HG03571 (cell line): Measurements from ENCODE around the gene EXOC6.

Experiments used
- ATAC-seq: cut with Tn5 transposase; IDR thresholded peaks from one replicate; pipeline ENCODE4 v1.9.1; 2021; ENCODE audit not compliant: unreplicated experiment

EXOC6 gene

DNA sequence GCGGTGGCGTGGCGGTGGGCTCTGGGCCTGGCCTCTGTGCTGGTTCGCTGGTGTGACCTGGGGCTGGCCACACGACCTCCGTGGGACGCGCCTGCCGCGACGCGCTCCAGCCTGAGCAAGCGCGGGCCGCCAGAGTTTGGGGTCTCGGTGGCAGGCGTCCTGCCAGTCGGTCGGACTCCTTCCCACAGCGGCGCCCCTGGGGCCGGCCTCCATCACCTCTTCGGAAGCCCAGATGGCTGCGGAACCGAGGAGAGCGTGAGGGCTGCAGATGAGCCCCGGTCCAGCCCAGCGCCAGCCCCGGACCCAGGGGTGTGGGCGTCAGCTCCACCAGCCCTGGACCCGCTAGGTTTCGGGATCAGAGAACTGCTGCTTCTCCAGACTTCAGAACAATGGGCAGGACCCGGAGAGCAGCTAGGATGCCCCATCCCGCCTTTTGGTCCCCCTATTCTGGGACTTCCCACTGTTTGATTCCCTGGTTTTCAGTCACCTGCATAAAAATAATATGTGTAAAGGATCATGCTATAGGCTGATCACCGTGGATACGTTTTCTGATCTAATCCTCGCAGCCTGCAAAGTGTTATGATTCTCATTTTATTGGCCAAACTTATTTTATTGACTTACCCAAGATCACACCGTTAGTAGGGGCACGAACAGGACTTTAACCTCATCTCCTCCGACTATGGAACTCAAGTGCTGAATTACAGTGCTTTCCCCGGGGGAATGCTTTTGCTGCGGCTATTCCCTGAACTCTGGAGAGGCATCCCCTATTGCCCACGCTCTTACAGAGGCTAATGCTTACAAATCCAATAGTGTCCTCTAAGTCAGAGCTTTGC, 215.0 kb downstream of the EXOC6 start:
- no peak for ATAC-seq

DNA sequence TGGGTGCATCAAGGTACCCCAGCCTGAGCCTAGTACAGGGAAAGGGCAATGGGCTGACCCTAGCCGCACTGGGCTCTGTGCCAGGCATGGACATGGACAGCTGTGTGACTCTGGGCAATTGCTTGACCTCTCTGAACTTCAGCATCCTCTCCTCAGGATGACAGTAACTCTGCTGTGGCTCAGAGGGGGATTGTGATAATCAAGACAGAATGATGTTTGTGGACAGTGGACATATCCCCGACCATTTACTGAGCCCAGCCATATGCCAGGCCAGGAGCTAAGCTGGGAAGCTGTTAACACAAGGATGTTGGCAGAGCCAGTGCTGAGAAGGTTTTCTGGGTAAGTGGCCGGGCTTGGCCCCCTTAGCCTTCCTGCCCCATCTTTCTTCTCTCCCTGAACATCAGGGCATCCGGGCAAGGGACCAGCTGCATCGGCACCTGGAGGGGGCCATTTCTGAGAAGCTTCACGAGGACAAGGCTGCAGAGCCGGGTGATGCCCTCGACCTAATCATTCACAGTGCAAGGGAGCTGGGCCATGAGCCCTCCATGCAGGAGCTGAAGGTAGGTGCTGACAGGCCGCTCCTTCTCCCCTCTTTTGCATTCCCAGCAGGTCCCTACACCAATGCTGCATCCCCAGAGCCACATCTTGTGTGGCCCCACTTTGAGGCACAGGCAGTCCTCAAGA, 215.8 kb downstream of the EXOC6 start:
- no peak for ATAC-seq

DNA sequence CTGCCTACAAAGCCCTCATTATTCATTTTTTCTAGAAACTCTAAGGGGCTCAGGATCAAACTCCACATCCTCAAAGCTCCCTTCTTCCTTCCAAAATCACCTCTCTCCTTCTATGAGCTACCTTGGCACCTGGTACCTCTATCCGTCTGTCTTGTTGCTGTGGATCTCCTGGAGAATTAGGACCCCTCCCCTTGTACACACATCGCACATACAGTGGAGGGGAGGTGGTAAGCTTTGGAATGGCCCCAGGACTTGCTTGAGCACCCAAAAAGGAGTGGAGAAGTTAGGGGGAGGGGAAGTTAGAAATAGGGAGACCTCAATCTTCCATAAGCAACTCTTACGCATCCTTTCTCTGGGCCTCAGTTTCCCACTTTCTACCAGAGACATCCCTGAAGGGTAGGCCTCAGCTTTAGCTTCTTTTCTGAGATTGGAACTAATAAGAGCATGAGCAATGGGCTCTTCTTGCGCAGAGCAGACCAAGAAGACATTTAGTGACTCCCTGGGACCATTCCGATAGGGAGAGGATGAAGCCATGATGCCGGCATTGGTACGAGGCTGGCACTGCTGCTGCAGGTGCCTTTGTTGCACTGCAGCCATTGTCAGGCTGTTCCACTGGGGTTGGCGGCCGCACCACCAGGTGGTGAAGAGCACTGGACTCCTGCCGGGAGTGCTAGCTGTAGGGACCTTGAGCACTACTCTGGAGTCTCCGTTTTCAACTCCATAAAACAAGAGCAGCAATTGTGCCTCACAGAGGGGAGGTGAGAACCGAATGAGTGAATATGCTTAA, 216.7 kb downstream of the EXOC6 start:
- ATAC-seq: no peak

GRCh38 chr10:93065675-93066543, 217.6 kb downstream of the EXOC6 start:
- ATAC-seq: no peak

DNA sequence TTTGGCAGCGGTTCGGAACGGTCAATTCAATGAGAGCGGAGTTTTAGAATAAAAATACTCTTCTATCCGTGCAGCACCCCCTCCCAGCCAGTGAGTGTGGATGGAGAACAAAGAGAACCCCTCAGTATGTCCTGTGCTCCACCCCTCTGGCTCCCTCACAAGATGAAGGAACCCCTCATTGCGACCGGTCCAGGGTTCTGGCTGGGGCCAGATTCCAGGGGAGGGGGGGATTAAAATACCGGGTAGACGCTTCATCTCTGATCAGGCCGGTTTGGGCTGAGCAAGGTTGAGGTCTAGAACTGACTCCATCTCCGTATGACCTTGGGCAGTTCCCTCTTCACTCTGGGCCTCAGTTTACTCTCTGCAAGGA, 218.2 kb downstream of the EXOC6 start:
- no peak for ATAC-seq

DNA sequence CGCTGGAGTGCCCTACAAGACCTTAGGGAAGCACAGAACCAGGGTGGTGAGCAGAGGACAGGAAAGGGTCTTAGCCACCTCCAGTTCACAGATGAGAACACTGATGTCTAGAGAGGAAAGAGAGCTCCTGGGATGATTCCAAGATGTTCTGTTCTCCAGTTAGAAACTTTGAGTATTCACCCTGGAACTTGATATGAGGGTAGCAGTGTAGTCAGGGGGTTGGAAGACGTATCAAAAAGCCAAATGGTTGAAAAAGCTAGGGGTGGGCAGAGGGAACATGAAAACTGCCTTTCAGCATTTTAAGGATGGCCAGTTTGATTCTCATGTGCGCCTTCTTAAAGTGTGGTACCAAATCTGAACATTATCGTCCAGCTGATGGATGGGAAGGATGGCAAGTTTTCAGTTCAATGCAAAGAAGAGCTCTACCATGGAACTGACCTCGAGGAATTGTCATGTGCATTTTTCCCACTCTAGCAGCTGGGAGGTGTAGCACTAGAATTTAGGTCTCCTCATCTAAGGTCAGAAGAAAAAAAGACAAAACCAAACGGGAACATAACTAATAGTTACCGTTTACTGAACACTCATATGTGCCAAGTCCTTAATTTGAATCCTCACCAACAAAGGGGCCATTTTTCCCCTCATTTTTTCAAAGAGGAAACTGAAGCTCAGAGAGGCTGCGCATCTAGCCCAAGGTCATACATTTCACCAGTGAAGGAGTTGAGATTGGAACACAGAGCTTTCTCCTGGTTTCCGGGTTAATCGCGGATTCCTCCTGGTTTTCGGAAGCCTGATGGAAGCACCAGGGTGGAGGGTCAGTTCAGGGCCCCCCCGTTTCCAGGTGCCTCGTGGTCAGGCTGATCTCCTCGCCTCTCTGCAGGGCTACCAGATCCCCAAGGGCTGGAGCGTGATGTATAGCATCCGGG, 219.4 kb downstream of the EXOC6 start:
- no peak for ATAC-seq

DNA sequence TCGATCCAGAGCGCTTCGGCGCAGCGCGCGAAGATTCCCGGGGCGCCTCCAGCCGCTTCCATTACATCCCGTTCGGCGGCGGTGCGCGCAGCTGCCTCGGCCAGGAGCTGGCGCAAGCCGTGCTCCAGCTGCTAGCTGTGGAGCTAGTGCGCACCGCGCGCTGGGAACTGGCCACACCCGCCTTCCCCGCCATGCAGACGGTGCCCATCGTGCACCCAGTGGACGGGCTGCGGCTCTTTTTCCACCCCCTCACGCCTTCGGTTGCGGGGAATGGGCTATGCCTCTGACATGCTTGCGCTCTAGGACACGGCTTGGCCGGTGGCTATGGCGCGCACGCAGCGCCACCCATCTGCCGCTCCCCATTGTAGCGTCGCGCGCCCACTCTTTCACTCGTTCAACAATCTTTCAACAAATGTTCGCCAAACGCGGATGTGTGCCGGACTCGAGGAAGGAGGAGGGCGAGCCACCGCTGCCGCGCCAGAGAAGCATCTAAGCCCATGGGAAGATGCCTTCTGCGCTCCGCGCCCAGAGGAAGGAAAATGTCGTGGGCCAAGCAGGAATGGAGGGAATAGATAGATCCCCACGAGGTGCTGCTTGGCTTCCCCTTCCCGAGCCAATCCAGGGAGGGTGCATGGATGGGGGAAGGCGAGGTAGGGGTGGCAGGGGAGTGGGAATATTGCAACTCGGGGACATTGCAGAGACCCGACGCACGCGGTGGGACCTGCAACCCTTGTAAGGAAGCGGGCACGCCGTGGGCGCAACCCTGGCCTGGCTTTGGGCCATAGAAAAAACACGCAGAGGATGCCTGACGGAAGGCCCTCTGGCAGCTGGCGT, 220.3 kb downstream of the EXOC6 start:
- no peak for ATAC-seq

GRCh38 chr10:93069245-93069561, 220.9 kb downstream of the EXOC6 start:
- no peak for ATAC-seq

DNA sequence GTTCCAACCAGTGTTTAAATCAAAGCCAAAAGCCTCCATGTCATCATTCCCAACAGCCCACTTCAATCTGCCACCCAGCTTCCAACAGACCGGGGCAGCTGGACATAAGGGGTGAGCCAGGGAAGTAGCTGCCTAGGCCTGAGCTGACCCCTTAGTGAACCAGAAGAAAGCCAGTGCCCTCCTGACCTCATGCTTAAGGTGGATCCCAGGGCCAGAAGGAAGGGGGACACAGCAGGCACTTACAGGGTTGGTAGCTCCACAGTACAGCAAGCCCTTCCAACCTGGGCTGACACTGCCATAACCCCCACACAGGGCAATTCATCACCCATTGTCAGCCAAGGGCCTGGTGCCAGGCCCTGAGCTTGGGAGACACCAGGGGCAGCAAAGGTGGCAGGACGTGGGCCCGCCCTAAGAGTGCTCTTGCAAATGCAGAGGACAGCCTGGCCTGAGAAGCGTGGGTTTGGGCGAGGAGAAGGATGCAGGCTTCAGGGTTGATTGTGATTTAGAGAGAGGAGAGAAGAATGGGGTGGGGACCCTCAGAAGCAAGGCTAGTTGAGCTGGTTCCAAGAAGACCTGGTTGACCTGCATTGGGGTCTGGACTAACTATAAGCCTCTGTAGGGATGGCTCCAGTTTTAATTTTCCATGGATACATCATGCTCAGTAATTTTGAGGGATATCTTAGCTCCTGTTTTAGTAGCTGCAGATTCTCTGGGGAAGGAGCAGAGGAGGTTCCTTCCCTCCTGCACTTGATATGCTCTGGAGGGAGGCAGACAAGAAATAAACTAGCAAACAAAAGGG, 222.3 kb downstream of the EXOC6 start:
- ATAC-seq: no peak

- no peak for ATAC-seq
Observed at GRCh38 chr10:93071177-93071472, 222.8 kb downstream of the EXOC6 start.

GRCh38 chr10:93071674-93072224, 223.4 kb downstream of the EXOC6 start:
- no peak for ATAC-seq

- ATAC-seq: no peak
Observed at GRCh38 chr10:93072225-93072712, 223.9 kb downstream of the EXOC6 start.

DNA sequence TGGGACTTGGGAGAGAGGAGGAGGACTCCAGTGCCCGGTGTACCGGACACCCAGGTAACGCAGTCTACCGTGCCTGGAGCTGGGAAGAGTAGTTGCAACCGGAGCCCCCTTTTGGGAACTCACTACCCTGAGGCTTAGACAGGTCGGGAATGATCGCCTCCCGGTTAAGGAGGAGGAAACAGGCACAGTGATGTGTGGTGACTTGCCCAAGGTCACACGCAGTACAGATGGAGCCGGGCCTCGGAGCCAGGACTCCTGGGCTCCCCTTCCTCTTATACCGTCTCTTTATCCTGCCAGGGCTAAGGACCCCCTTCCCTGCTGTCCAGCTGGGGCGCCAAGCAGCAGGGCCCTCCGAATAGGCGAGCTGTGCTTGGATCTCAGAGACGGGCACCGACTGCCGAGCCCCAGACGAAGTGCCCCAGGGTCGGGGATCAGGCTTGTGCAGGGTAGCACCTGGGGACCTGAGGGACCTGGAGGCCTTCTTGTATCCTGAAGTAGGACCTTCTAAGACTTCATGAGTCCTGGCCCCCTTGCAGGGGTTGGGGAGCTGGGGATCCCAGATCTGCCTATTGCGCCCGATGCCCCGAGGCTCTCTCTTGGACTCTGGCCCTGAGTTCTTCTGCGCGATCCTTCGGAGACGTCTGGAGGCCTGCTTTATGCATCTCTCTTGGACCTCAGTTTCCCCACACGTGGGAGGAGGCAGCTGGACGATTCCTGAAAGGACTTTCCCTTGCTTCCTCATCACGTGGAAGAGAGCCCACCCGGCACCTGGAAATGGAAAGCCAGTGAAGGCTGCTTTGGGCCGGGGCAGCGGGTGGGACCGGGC, 224.6 kb downstream of the EXOC6 start:
- no peak for ATAC-seq

- no peak for ATAC-seq
Observed at GRCh38 chr10:93073539-93074146, 225.3 kb downstream of the EXOC6 start, which contains the start of gene CYP26A1. Gene CYP26A1, plus strand, starts transcription at chr10:93073893. Its CDS starts 42 bp downstream, at chr10:93073935.

DNA sequence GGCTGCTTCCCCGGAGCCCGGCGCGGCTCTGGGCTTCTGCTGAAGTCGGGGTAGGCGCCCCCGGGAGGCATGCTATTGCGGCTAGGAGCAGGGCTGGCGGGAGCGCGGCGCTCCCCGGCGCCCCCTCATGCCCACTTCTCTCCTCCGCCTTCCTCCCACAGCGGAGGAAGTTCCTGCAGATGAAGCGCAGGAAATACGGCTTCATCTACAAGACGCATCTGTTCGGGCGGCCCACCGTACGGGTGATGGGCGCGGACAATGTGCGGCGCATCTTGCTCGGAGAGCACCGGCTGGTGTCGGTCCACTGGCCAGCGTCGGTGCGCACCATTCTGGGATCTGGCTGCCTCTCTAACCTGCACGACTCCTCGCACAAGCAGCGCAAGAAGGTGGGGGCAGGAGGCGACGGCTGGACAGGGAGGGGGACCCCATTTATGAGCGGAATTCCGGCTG, 225.9 kb downstream of the EXOC6 start:
- ATAC-seq: no peak

DNA sequence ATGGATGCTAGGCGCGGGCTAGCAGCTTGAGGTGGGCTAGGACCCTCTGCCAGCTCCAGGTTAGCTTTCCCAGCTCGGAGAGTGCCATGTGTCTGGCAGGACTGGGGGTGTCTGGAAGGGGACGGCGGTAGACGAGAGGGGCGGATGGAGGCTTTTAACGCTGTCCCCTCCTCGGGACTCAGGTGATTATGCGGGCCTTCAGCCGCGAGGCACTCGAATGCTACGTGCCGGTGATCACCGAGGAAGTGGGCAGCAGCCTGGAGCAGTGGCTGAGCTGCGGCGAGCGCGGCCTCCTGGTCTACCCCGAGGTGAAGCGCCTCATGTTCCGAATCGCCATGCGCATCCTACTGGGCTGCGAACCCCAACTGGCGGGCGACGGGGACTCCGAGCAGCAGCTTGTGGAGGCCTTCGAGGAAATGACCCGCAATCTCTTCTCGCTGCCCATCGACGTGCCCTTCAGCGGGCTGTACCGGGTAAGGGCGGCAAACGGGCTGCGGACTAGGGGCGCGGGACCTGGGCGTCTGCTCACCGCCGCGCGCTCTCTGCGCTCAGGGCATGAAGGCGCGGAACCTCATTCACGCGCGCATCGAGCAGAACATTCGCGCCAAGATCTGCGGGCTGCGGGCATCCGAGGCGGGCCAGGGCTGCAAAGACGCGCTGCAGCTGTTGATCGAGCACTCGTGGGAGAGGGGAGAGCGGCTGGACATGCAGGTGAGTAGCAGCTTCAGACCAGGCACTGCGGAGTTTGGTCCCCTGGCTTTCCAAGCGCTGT, 226.5 kb downstream of the EXOC6 start:
- ATAC-seq: no peak
